Ureter (tissue), 1 donor: ENCODE results near the gene ATP6V1F. TPM values are rescaled to one million over a fixed set of nuclear protein-coding genes. Genes with fewer than 3 reads are reported as not detected.

Experiments used
- DNase-seq: peaks from one replicate; pipeline ENCODE4 v3.0.0-alpha.2; 2020; ENCODE audit warnings: low spot score
- total RNA-seq: library from RNA; stranded (reverse); gene quantifications from one replicate; pipeline ENCODE4 v1.2.4, GENCODE V29; 2023
- donor health status: DM: yes; HTN: yes; CAD: no.

ATP6V1F gene
- total RNA-seq, 1 donor from 2014 or later: 133 TPM

GRCh38 chr7:128848289-128849155, 14.1 kb upstream of the ATP6V1F start:
- no peak for DNase-seq

- no peak for DNase-seq
Observed at GRCh38 chr7:128849156-128849515, 13.5 kb upstream of the ATP6V1F start.

GRCh38 chr7:128849804-128850490, 12.7 kb upstream of the ATP6V1F start:
- no peak for DNase-seq

GRCh38 chr7:128852537-128853254, 10.0 kb upstream of the ATP6V1F start:
- DNase-seq: no peak

GRCh38 chr7:128853799-128854198, 8.9 kb upstream of the ATP6V1F start:
- no peak for DNase-seq

- DNase-seq: no peak
Observed at GRCh38 chr7:128854396-128854795, 8.3 kb upstream of the ATP6V1F start.

GRCh38 chr7:128855559-128855958, 7.1 kb upstream of the ATP6V1F start:
- DNase-seq: no peak

GRCh38 chr7:128856001-128856718, 6.5 kb upstream of the ATP6V1F start:
- no peak for DNase-seq

GRCh38 chr7:128858380-128859231, 4.0 kb upstream of the ATP6V1F start:
- DNase-seq: no peak

- no peak for DNase-seq
Observed at GRCh38 chr7:128859232-128860157, 3.2 kb upstream of the ATP6V1F start.

- no peak for DNase-seq
Observed at GRCh38 chr7:128860158-128861073, 2.2 kb upstream of the ATP6V1F start.

GRCh38 chr7:128861957-128862570, 592 bp upstream of the ATP6V1F start:
- no peak for DNase-seq

GRCh38 chr7:128863433-128863989, 855 bp downstream of the ATP6V1F start:
- DNase-seq: no peak

- DNase-seq: no peak
Observed at GRCh38 chr7:128865303-128865702, 2.6 kb downstream of the ATP6V1F start.

GRCh38 chr7:128865996-128866877, 3.6 kb downstream of the ATP6V1F start:
- no peak for DNase-seq

GRCh38 chr7:128867241-128867640, 4.6 kb downstream of the ATP6V1F start:
- DNase-seq: no peak
